ENCODE measurements around the gene KDM4D. TPM values are rescaled to one million over a fixed set of nuclear protein-coding genes. Genes with fewer than 3 reads are reported as not detected.
"Not testable (repeated sequence)": the region's sequence is repeated elsewhere in the genome, so short reads cannot be mapped to it uniquely, and the experiment has no call there.

The KDM4D gene
- total RNA-seq, 2 donors from 2014 or later, result 1.7 to 3.1 TPM

DNA sequence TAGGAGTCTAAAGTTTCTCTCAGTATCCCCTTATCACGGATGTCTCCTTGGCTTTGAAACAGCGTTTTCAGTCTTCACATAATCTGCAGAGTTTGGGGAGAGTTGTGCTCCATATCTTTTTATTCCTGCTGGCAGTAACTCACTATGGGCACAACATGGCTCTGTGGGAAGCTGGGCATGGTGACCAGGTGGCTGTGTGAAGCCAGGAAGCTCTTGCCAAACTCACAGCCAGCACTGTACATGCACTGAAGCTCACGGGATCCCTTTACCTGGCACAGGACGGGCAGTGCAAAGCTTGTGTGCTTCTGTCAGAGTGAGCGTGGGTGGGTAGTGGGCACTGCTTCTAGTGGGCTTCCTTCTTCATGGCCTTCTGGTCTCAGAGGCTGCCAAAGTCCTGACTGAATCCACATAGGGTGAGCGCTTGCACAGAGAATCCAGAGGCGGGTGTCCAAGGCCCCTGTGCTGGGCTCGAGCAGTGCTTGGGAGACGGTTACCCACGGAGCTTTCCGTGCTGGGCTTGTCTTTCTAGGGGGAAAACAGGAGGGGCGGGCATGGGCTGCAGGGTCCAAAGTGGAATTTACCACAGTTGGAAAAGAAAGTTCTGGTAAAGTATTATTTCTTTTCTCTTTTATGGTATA lies 40.8 kb downstream of the KDM4D start:
- H3K4me3 Mint-ChIP-seq, result no peak overlapping the region
- 77 to 88% methylated on average over 5 to 12 of the region's 12 CpGs for WGBS, 2 experiments (ENCODE audit: insufficient coverage in 1 of 2, insufficient read length in 1 of 2)
- TF ChIP-seq, protein P1, sequence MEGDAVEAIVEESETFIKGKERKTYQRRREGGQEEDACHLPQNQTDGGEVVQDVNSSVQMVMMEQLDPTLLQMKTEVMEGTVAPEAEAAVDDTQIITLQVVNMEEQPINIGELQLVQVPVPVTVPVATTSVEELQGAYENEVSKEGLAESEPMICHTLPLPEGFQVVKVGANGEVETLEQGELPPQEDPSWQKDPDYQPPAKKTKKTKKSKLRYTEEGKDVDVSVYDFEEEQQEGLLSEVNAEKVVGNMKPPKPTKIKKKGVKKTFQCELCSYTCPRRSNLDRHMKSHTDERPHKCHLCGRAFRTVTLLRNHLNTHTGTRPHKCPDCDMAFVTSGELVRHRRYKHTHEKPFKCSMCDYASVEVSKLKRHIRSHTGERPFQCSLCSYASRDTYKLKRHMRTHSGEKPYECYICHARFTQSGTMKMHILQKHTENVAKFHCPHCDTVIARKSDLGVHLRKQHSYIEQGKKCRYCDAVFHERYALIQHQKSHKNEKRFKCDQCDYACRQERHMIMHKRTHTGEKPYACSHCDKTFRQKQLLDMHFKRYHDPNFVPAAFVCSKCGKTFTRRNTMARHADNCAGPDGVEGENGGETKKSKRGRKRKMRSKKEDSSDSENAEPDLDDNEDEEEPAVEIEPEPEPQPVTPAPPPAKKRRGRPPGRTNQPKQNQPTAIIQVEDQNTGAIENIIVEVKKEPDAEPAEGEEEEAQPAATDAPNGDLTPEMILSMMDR (conservative IDR thresholded peaks at IDR 0.05), result no peak

DNA sequence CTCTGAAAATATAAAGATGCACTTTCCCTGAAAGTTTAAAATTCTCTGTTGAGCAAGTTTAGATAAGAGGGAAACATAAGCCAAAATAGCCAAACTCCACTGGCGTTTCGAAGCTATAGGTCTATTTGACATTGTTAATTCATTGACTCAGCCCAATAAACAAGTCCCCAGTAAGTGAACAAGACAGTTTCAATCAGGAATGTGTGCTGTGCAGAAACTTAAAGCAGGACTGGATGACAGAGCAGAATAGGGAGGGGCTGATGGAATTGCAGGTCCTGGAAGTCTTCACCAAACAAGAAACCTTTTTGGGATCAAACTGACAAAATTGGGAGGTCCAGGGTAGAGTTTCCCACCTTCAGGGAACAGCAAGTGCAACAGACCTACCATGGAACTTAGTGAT lies 42.6 kb downstream of the KDM4D start:
- Histone ChIP-seq H3K9ac (ENCODE audit: extremely low read depth, low read length, poor library complexity, severe bottlenecking) (no peak overlapping the region), H3K4me1 (ENCODE audit: control insufficient read depth, insufficient read depth, low read length) (no peaks in the 10 kb centered on the region), H3K27me3 (ENCODE audit: control insufficient read depth, insufficient read depth, low read length, poor library complexity, severe bottlenecking) (no peaks in the 10 kb centered on the region), H3K4me3 (ENCODE audit: low read length) (no peak overlapping the region), H3K36me3 (ENCODE audit: control insufficient read depth, insufficient read depth, low read length) (no peaks in the 10 kb centered on the region), H3K9me3 (ENCODE audit: control insufficient read depth, low read length) (no peaks in the 10 kb centered on the region), H3K27ac (ENCODE audit: low read depth, low read length) (no peak overlapping the region)
- Mint-ChIP-seq H3K36me3 (ENCODE audit: low read depth) (no peaks in the 10 kb centered on the region), H3K27ac (no peak overlapping the region), H3K27me3 (ENCODE audit: insufficient read depth) (no peaks in the 10 kb centered on the region), H3K4me1 (no peaks in the 10 kb centered on the region), H3K4me3 (no peak overlapping the region), H3K9me3 (no peaks in the 10 kb centered on the region)
- TF ChIP-seq, protein P1 (conservative IDR thresholded peaks at IDR 0.05), result no peak
- 93 to 100% methylated on average over 2 of the region's 2 CpGs for WGBS, 2 experiments (ENCODE audit: insufficient coverage in 1 of 2, insufficient read length in 1 of 2)
- no peak for DNase-seq

More for the DNA sequence above, 40.8 kb downstream of the KDM4D start:
- Histone ChIP-seq H3K9me3 (ENCODE audit: control insufficient read depth, low read length) (no peaks in the 10 kb centered on the region), H3K36me3 (ENCODE audit: control insufficient read depth, insufficient read depth, low read length) (no peaks in the 10 kb centered on the region), H3K9ac (ENCODE audit: extremely low read depth, low read length, poor library complexity, severe bottlenecking) (no peak overlapping the region), H3K4me1 (ENCODE audit: control insufficient read depth, insufficient read depth, low read length) (no peaks in the 10 kb centered on the region), H3K27me3 (ENCODE audit: control insufficient read depth, insufficient read depth, low read length, poor library complexity, severe bottlenecking) (peaks cover under 1% of the 10 kb centered on the region), H3K4me3 (ENCODE audit: low read length) (no peak overlapping the region), H3K27ac (ENCODE audit: low read depth, low read length) (no peak overlapping the region)
- no peak for DNase-seq
- Mint-ChIP-seq H3K9me3 (no peaks in the 10 kb centered on the region), H3K27me3 (ENCODE audit: insufficient read depth) (peaks cover 5% of the 10 kb centered on the region), H3K4me1 (no peaks in the 10 kb centered on the region), H3K36me3 (ENCODE audit: low read depth) (no peaks in the 10 kb centered on the region), H3K27ac (no peak overlapping the region)

DNA sequence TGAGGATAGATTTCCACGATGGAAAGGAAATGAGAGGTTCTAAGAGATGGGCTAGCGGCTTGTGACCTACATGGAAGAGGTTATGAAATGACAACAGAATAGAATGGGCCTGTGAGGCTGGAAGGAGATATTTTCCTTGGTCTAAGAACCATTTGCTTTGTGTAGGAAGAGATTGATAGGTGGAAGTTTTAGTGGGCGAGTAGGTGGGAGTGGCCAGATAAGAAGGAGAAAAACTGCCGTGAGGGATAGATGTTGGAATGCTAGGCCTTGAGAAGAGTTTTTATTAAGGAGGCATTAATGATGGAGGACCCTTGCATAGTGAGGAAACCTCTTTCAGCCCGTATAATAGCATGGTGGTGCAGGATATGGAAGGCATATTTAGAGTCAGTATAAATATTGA lies 48.0 kb downstream of the KDM4D start:
- not testable (repeated sequence) for DNase-seq; H3K27ac Mint-ChIP-seq; H3K9ac ChIP-seq (ENCODE audit: extremely low read depth, low read length, poor library complexity, severe bottlenecking); H3K27me3 Mint-ChIP-seq (ENCODE audit: insufficient read depth); H3K36me3 ChIP-seq (ENCODE audit: control insufficient read depth, insufficient read depth, low read length); H3K4me1 ChIP-seq (ENCODE audit: control insufficient read depth, insufficient read depth, low read length); H3K9me3 ChIP-seq (ENCODE audit: control insufficient read depth, low read length); H3K36me3 Mint-ChIP-seq (ENCODE audit: low read depth); H3K27ac ChIP-seq (ENCODE audit: low read depth, low read length); H3K4me3 ChIP-seq (ENCODE audit: low read length); H3K4me3 Mint-ChIP-seq; H3K27me3 ChIP-seq (ENCODE audit: control insufficient read depth, insufficient read depth, low read length, poor library complexity, severe bottlenecking); H3K4me1 Mint-ChIP-seq; H3K9me3 Mint-ChIP-seq
- WGBS, 2 experiments (ENCODE audit: insufficient coverage in 1 of 2, insufficient read length in 1 of 2), result 88 to 90% methylated on average over 3 to 5 of the region's 5 CpGs

DNA sequence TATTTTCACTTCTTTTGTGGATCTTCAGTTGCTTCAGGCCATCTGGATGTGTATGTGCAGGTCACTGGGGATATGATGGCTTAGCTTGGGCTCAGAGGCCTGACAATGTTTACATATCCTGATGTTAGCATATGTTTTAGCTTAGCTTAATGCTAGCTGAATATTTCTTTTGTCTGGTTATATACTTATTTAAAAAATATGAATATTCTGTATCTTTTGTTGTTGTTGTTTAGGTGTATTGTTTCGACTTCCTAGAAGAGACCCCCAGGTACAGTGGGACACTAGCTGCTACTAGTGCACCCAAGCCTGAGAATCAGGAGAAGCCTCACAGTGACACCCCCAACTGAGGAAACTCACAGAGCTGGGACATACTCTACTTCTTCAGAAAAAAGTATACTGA lies 51.4 kb downstream of the KDM4D start, which contains the start of gene KDM4E:
Gene KDM4E (plus strand): TSS at position 301 of the 400 bp plus-strand sequence. CDS start 300 bp downstream, outside the sequence.
- H3K27ac ChIP-seq (ENCODE audit: low read depth, low read length), result no peak within 1 kb of the TSS
- H3K4me1 ChIP-seq (ENCODE audit: control insufficient read depth, insufficient read depth, low read length), result no peaks in the 10 kb centered on the region
- no peak within 1 kb of the TSS for H3K27ac Mint-ChIP-seq
- TF ChIP-seq, protein P1 (conservative IDR thresholded peaks at IDR 0.05), result no peak
- H3K9me3 ChIP-seq (ENCODE audit: control insufficient read depth, low read length), result no peaks in the 10 kb centered on the region
- H3K4me3 Mint-ChIP-seq, result no peak within 1 kb of the TSS
- 94% methylated on average over 1 of the region's 1 CpG; no CpG with 5 or more reads in 1 of the 2 experiments for WGBS, 2 experiments (ENCODE audit: insufficient coverage in 1 of 2, insufficient read length in 1 of 2)
- H3K27me3 ChIP-seq (ENCODE audit: control insufficient read depth, insufficient read depth, low read length, poor library complexity, severe bottlenecking), result no peaks in the 10 kb centered on the region
- no peaks in the 10 kb centered on the region for H3K27me3 Mint-ChIP-seq (ENCODE audit: insufficient read depth)
- H3K36me3 ChIP-seq (ENCODE audit: control insufficient read depth, insufficient read depth, low read length), result no peaks in the 10 kb centered on the region
- H3K9ac ChIP-seq (ENCODE audit: extremely low read depth, low read length, poor library complexity, severe bottlenecking), result no peak within 1 kb of the TSS
- H3K9me3 Mint-ChIP-seq, result no peaks in the 10 kb centered on the region
- no peaks in the 10 kb centered on the region for H3K4me1 Mint-ChIP-seq
- no peak within 1 kb of the TSS for H3K4me3 ChIP-seq (ENCODE audit: low read length)
- H3K36me3 Mint-ChIP-seq (ENCODE audit: low read depth), result no peaks in the 10 kb centered on the region
- DNase-seq, result no peak

DNA sequence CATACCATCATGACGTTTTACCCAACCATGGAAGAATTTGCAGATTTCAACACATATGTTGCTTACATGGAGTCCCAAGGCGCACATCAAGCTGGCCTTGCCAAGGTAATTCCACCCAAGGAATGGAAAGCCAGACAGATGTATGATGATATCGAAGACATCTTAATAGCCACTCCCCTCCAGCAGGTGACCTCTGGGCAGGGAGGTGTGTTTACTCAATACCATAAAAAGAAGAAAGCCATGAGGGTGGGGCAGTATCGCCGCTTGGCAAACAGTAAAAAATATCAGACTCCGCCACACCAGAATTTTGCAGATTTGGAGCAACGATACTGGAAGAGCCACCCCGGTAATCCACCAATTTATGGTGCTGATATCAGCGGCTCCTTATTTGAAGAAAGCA lies 52.1 kb downstream of the KDM4D start:
- H3K4me1 Mint-ChIP-seq; H3K36me3 Mint-ChIP-seq (ENCODE audit: low read depth); H3K9ac ChIP-seq (ENCODE audit: extremely low read depth, low read length, poor library complexity, severe bottlenecking); H3K27me3 Mint-ChIP-seq (ENCODE audit: insufficient read depth); H3K27ac ChIP-seq (ENCODE audit: low read depth, low read length); H3K4me3 Mint-ChIP-seq; H3K4me3 ChIP-seq (ENCODE audit: low read length); H3K9me3 ChIP-seq (ENCODE audit: control insufficient read depth, low read length); H3K4me1 ChIP-seq (ENCODE audit: control insufficient read depth, insufficient read depth, low read length); H3K9me3 Mint-ChIP-seq; DNase-seq; H3K27ac Mint-ChIP-seq; H3K27me3 ChIP-seq (ENCODE audit: control insufficient read depth, insufficient read depth, low read length, poor library complexity, severe bottlenecking); H3K36me3 ChIP-seq (ENCODE audit: control insufficient read depth, insufficient read depth, low read length): not testable (repeated sequence)
- 90% methylated on average over 5 of the region's 9 CpGs; no CpG with 5 or more reads in 1 of the 2 experiments for WGBS, 2 experiments (ENCODE audit: insufficient coverage in 1 of 2, insufficient read length in 1 of 2)

Measured in endodermal cell (in vitro differentiated cells).